ENCODE measurements around the gene SLC16A4. TPM values are rescaled to one million over a fixed set of nuclear protein-coding genes. Genes with fewer than 3 reads are reported as not detected.
"Not testable (repeated sequence)": the region's sequence is repeated elsewhere in the genome, so short reads cannot be mapped to it uniquely, and the experiment has no call there.

The SLC16A4 gene
- total RNA-seq, 1 experiment from 2014 or later: 0.22 TPM

DNA sequence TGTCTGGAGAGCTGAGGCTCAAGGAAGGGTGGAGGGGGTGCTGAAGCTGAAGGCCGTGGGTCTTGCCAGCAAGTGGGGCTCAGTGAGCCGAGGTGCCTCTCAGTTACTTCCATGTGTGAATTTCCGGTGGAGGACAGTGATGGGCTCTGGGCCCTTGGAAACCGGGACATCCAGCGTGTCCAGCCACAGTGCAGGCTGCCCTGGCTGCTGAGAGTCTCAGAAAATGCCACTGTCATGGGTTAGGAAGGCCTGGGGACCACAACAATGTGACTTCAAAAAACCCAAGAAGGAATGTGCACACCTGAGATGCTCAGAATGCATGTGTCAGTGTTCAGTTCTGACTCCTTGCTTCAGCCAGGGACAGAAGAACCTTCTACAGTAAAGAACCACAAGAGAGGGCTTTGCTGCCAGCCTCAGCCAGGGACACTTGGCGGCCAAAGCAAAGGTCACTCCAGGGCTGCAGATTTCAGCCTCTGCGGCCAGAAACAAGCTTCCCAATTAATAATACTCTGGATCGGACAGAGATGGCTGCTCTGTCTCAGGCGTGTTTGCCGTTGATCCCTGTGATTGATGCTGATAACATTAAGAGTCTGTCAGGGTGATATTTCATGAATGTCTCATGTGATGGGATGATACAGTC, 29.3 kb upstream of the SLC16A4 start:
- BruUV-seq (replicated peaks): no TSS peak
- CTCF ChIA-PET: no interaction called here
- no peak for ATAC-seq

DNA sequence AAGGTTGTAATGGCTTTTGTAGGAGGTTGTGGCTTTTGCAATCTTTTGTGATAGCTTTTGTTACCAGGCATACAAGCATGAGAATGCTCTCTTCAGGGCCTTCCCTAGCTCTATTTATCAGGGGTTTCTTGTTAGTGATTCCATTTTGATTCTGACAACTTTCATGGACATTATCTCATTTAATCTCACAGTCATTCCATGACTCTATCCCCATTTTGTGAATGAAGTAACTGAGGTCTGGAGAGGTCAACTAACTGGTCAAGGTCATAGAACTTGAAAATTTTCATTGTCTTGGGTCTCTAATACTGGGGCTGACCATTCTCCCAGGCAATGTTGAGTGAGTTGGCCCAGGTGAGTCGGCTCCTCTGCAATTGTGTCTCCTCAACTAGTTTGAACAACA, 27.9 kb upstream of the SLC16A4 start:
- no peak overlapping the region for H3K9ac ChIP-seq (ENCODE audit: low read length)
- H4K20me1 ChIP-seq (ENCODE audit: low read length): no peaks in the 10 kb centered on the region
- 0 out of 2 replicates have a peak, but pooled peaks cover 3% of the 10 kb centered on the region for H3K27me3 ChIP-seq (ENCODE audit: low read length)
- CTCF ChIA-PET: interaction anchor here (0.7 kb wide), 1 partner anchor 78 kb away, joined by 3 read pairs; no protein-coding TSS in a partner anchor
- H3K36me3 ChIP-seq (ENCODE audit: low read depth, low read length): no peaks in the 10 kb centered on the region
- no peak overlapping the region for H3K4me3 ChIP-seq (ENCODE audit: low read length)
- no peak overlapping the region for H3K27ac ChIP-seq (ENCODE audit: low read length)
- POLR2A ChIA-PET (ENCODE audit: unreplicated experiment): no interaction called here
- H3K4me1 ChIP-seq (ENCODE audit: insufficient read depth, low read length): no peaks in the 10 kb centered on the region
- H3K4me2 ChIP-seq (ENCODE audit: low read length): no peak overlapping the region
- BruUV-seq (replicated peaks): no TSS peak
- TF ChIP-seq EZH2phosphoT487 (IDR thresholded peaks at IDR 0.05; ENCODE audit: borderline replicate concordance, low read length): no peak
- no peak for TF ChIP-seq CTCF (conservative IDR thresholded peaks at IDR 0.05; ENCODE audit: low read depth, low read length)
- TF ChIP-seq EZH2 (IDR thresholded peaks at IDR 0.05; ENCODE audit: low read length, unreplicated experiment): no peak
- H3K9me3 ChIP-seq (ENCODE audit: low read length): no peaks in the 10 kb centered on the region
- DNase-seq (no peak), ATAC-seq (no peak)
- no peaks in the 10 kb centered on the region for H3K9me2 ChIP-seq (replicated peaks; ENCODE audit: low read length)
- intact Hi-C loops (cut with micrococcal nuclease): loop anchor here (10.0 kb wide), 1 partner anchor 196 kb away; no protein-coding TSS in a partner anchor
- H2AFZ ChIP-seq (ENCODE audit: low read length): no peak overlapping the region
- no peaks in the 10 kb centered on the region for H3F3A ChIP-seq (ENCODE audit: low read length, unreplicated experiment)
- no peaks in the 10 kb centered on the region for H3K79me2 ChIP-seq (ENCODE audit: low read length)

More for the DNA sequence above, 29.3 kb upstream of the SLC16A4 start:
- Histone ChIP-seq H3K4me1 (ENCODE audit: insufficient read depth, low read length) (no peaks in the 10 kb centered on the region), H2AFZ (ENCODE audit: low read length) (no peak overlapping the region), H3K27me3 (ENCODE audit: low read length) (0 out of 2 replicates have a peak, but pooled peaks cover 6% of the 10 kb centered on the region), H3K36me3 (ENCODE audit: low read depth, low read length) (no peaks in the 10 kb centered on the region), H3K4me3 (ENCODE audit: low read length) (no peak overlapping the region), H3K9me3 (ENCODE audit: low read length) (no peaks in the 10 kb centered on the region), H3K9ac (ENCODE audit: low read length) (no peak overlapping the region), H3K9me2 (replicated peaks; ENCODE audit: low read length) (no peaks in the 10 kb centered on the region), H3F3A (ENCODE audit: low read length, unreplicated experiment) (no peaks in the 10 kb centered on the region), H3K4me2 (ENCODE audit: low read length) (no peak overlapping the region), H4K20me1 (ENCODE audit: low read length) (no peaks in the 10 kb centered on the region), H3K27ac (ENCODE audit: low read length) (no peak overlapping the region), H3K79me2 (ENCODE audit: low read length) (no peaks in the 10 kb centered on the region)
- intact Hi-C loops (cut with micrococcal nuclease): no loop called here
- POLR2A ChIA-PET (ENCODE audit: unreplicated experiment): no interaction called here
- TF ChIP-seq EZH2phosphoT487 (IDR thresholded peaks at IDR 0.05; ENCODE audit: borderline replicate concordance, low read length): no peak
- no peak for TF ChIP-seq EZH2 (IDR thresholded peaks at IDR 0.05; ENCODE audit: low read length, unreplicated experiment)
- TF ChIP-seq CTCF (conservative IDR thresholded peaks at IDR 0.05; ENCODE audit: low read depth, low read length): no peak
- DNase-seq: no peak

DNA sequence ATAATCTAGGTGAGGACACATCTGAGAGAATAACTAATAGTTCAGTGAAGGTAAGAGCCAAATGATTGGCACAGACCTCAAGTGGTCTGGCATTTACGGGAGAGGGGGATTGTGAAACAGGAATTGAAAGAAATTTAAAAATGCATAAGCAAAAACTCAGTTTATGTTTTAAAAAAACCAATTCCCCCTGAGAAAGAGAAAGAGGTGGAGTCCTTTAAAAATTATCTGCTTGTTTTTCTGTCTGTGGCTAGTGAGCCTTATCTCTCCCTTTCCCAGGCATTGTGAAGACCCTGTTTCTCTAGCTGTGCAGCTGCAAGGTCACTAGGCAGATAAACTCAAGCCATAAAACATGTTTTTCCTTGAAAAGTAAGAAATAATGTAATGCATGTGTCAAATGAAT, 22.2 kb upstream of the SLC16A4 start:
- BruUV-seq (replicated peaks); H3K9ac ChIP-seq (ENCODE audit: low read length); H3K27ac ChIP-seq (ENCODE audit: low read length); H3K4me2 ChIP-seq (ENCODE audit: low read length); H3K9me2 ChIP-seq (replicated peaks; ENCODE audit: low read length); ATAC-seq; H3K79me2 ChIP-seq (ENCODE audit: low read length); H3K4me3 ChIP-seq (ENCODE audit: low read length); H3K27me3 ChIP-seq (ENCODE audit: low read length); H3K36me3 ChIP-seq (ENCODE audit: low read depth, low read length); H4K20me1 ChIP-seq (ENCODE audit: low read length); H3K4me1 ChIP-seq (ENCODE audit: insufficient read depth, low read length); H3K9me3 ChIP-seq (ENCODE audit: low read length); DNase-seq; POLR2A ChIA-PET (ENCODE audit: unreplicated experiment); H3F3A ChIP-seq (ENCODE audit: low read length, unreplicated experiment); H2AFZ ChIP-seq (ENCODE audit: low read length): not testable (repeated sequence)
- intact Hi-C loops (cut with micrococcal nuclease): loop anchor here (5.0 to 10.0 kb wide), 2 partner anchors 202 to 211 kb away; no protein-coding TSS in a partner anchor
- CTCF ChIA-PET: interaction anchor here (0.6 to 1.6 kb wide), 4 partner anchors 47 to 618 kb away, joined by 3 to 11 read pairs (median 6); no protein-coding TSS in a partner anchor

Measured in PC-3 (cell line).